SKM-1 (cell line): ENCODE data around the gene NDUFS7.
"Not testable (repeated sequence)": the region's sequence is repeated elsewhere in the genome, so short reads cannot be mapped to it uniquely, and the experiment has no call there.

Source experiments
- DNase-seq: peaks from one replicate; lab custom pipeline; 2025; ENCODE audit not compliant: unreplicated experiment; lab: John Stamatoyannopoulos, UW

The NDUFS7 gene

GRCh38 chr19:1417145-1417544 lies 33.4 kb downstream of the NDUFS7 start:
- DNase-seq: no peak

- no peak for DNase-seq
Measured at GRCh38 chr19:1417681-1418495, 34.2 kb downstream of the NDUFS7 start.

GRCh38 chr19:1418496-1418775 lies 34.7 kb downstream of the NDUFS7 start:
- no peak for DNase-seq

GRCh38 chr19:1418951-1419738 lies 35.4 kb downstream of the NDUFS7 start:
- DNase-seq: no peak

GRCh38 chr19:1420085-1420484 lies 36.4 kb downstream of the NDUFS7 start:
- DNase-seq: not testable (repeated sequence)

- no peak for DNase-seq
Measured at GRCh38 chr19:1420590-1420989, 36.9 kb downstream of the NDUFS7 start.

- DNase-seq: no peak
Measured at GRCh38 chr19:1421218-1421957, 37.7 kb downstream of the NDUFS7 start.

GRCh38 chr19:1421958-1422305 lies 38.2 kb downstream of the NDUFS7 start:
- DNase-seq: no peak

GRCh38 chr19:1422360-1422759 lies 38.7 kb downstream of the NDUFS7 start:
- no peak for DNase-seq

GRCh38 chr19:1422943-1423342 lies 39.2 kb downstream of the NDUFS7 start:
- DNase-seq: no peak

- no peak for DNase-seq
Measured at GRCh38 chr19:1423436-1424191, 39.9 kb downstream of the NDUFS7 start.

- DNase-seq: no peak
Measured at GRCh38 chr19:1424192-1424955, 40.7 kb downstream of the NDUFS7 start.

- no peak for DNase-seq
Measured at GRCh38 chr19:1425102-1425837, 41.6 kb downstream of the NDUFS7 start.

- no peak for DNase-seq
Measured at GRCh38 chr19:1425902-1426301, 42.2 kb downstream of the NDUFS7 start.

GRCh38 chr19:1426736-1427135 lies 43.0 kb downstream of the NDUFS7 start:
- no peak for DNase-seq

- no peak for DNase-seq
Measured at GRCh38 chr19:1427221-1427920, 43.7 kb downstream of the NDUFS7 start.

- DNase-seq: no peak
Measured at GRCh38 chr19:1428738-1429391, 45.2 kb downstream of the NDUFS7 start.

- DNase-seq: no peak
Measured at GRCh38 chr19:1429750-1430149, 46.0 kb downstream of the NDUFS7 start.

GRCh38 chr19:1430246-1430645 lies 46.5 kb downstream of the NDUFS7 start:
- DNase-seq: no peak
